ENCODE measurements around the gene CCDC182. TPM values are rescaled to one million over a fixed set of nuclear protein-coding genes. Genes with fewer than 3 reads are reported as not detected.

CCDC182 gene
- total RNA-seq, 4 donors from 2014 or later, result not detected

DNA sequence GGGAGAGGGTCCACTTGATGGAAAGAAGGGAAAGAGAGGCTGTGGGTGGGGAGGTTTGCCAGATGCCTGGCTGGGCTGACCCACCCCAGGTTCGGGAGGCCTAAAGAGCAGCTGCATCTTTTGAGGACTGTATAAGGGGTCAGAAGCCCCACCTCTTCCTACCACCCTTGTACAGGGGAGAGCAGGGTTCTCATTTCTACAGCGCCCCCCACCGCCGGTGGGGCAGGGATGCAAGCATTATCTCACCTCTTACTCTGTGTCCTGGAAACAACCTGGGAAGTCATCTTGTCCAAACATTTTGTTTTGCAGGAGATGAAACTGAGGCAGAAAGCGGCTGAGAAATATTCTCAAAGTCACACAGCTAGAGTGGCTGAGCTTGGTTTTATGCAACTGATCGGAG lies 22.5 kb upstream of the CCDC182 start:
- H3K9me3 ChIP-seq, result no peaks in the 10 kb centered on the region
- no peak for DNase-seq
- no peak for TF ChIP-seq POLR2A (IDR thresholded peaks at IDR 0.05)
- TF ChIP-seq CTCF (IDR thresholded peaks at IDR 0.05), result no peak
- H3K36me3 ChIP-seq, result no peaks in the 10 kb centered on the region
- WGBS, 2 donors, result 64 to 71% methylated on average over 6 of the region's 6 CpGs
- H3K27me3 ChIP-seq, result no peaks in the 10 kb centered on the region
- no peak overlapping the region for H3K4me3 ChIP-seq (replicated peaks in 1 of 3)
- H3K4me1 ChIP-seq, result no peaks in the 10 kb centered on the region
- intact Hi-C loops (cut with DNase I), result no loop called here
- no peak overlapping the region for H3K27ac ChIP-seq

DNA sequence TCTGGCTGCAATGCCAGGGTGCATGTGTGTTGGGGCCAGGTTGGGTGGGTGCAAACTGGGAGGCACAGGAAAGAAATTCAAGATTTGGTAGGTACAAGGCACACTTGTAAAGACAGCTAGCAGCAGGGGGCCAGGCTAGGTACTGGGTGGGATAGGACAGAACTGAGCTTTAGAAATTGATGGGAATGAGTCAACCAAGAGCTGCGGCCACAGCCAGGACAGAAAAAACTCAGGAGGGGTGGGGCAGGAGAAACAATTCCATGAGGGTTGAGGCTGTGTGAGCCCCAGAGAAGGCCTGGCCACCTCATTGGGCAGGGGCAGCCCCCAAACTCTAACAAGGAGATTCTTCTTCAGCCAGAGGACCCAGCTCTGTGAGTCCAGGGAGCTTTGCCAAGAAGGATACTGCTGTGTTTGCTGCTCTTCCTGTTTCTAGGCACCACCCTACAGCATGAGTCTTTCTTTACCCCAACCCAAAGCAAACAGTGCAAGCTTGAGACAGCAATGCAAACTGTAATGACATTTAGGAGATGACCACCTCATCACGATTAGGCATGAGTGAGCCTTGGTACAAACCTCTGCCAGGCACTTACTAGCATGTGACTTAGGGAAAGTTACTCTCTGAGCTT lies 21.3 kb upstream of the CCDC182 start:
- no peak overlapping the region for H3K4me3 ChIP-seq (replicated peaks in 1 of 3)
- H3K9me3 ChIP-seq, result no peaks in the 10 kb centered on the region
- 78 to 84% methylated on average over 2 of the region's 2 CpGs for WGBS, 2 donors
- H3K4me1 ChIP-seq, result no peaks in the 10 kb centered on the region
- H3K27me3 ChIP-seq, result no peaks in the 10 kb centered on the region
- no peaks in the 10 kb centered on the region for H3K36me3 ChIP-seq
- TF ChIP-seq CTCF (IDR thresholded peaks at IDR 0.05), result no peak
- H3K27ac ChIP-seq, result no peak overlapping the region
- DNase-seq, result no peak
- intact Hi-C loops (cut with DNase I), result no loop called here

DNA sequence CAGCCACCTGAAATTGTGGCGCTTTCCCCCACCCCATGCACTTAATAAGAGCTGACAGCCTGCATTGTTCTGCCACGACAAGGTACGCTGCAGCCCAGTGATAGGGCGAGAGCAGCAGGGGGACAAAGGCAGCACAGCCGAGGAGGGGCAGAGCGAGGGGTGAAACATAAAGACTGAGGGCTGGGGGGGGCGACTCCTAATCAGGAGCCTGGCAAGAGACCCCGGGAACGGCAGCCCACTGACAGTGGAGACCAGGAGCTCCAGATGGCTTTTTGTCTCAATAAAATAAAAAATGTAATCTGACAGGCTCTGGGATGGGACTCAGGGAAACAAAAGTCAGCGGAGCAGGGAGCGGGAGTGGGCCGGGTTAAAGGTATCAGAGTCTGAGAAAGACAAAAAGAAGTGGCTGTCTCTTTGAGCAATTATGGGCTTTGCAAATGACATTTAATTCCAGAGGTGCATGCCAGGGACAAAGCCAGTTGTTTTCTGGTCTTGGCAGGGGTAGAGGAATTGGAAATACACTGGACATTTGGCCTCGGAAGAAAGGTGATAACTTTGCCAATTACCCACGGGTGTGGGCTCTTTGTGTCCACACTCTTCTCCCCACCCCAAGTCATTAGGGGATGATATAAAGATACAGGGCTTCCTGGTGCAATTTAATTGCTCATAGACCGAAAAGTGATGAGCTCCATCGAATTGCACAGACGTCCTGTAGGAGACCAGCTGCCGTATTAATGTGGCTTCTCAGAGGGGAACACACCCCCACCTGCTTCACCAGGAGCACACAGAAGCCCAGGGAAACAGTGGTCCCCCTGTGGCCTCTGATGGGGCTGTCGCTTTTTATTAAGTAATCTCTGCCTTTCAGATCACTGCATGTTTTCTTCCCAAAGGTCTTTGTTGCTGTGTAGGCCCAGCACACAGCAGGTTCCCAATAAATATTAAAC lies 17.6 kb upstream of the CCDC182 start:
- Histone ChIP-seq H3K9me3 (no peaks in the 10 kb centered on the region), H3K4me1 (no peaks in the 10 kb centered on the region), H3K36me3 (no peaks in the 10 kb centered on the region), H3K4me3 (replicated peaks in 1 of 3) (no peak overlapping the region), H3K27ac (no peak overlapping the region), H3K27me3 (no peaks in the 10 kb centered on the region)
- TF ChIP-seq CTCF (IDR thresholded peaks at IDR 0.05), result no peak
- TF ChIP-seq POLR2A (IDR thresholded peaks at IDR 0.05), result no peak
- intact Hi-C loops (cut with DNase I), result no loop called here
- no peak for DNase-seq
- WGBS, 2 donors, result 61 to 62% methylated on average over 19 of the region's 19 CpGs

GRCh38 chr17:57761887-57762286 lies 16.8 kb upstream of the CCDC182 start:
- 49 to 57% methylated on average over 8 of the region's 8 CpGs for WGBS, 2 donors
- H3K4me1 ChIP-seq, result no peaks in the 10 kb centered on the region
- TF ChIP-seq CTCF (IDR thresholded peaks at IDR 0.05) (no peak), POLR2A (IDR thresholded peaks at IDR 0.05) (no peak)
- no peak overlapping the region for H3K27ac ChIP-seq
- no peaks in the 10 kb centered on the region for H3K36me3 ChIP-seq
- no peaks in the 10 kb centered on the region for H3K9me3 ChIP-seq
- H3K4me3 ChIP-seq (replicated peaks in 1 of 3), result no peak overlapping the region
- DNase-seq, result no peak
- intact Hi-C loops (cut with DNase I), result no loop called here
- H3K27me3 ChIP-seq, result no peaks in the 10 kb centered on the region

DNA sequence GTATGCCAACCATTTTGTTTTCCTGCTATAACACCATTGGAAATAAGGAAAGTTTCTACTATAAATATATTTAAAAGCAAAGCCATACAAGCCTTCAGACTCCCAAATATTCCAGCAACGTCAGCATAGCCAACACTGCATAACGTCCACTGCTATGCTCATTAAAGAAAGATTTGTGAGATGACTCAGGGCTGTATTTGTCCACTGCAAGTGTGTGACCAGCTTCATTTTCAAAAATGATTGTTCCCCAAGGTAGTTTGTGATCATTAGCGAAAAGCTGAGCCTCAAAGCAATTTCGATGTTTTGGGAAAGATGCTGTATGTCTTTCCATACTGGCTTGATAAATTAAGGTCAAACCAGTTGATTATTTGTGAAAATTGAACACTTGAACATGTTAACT lies 14.9 kb upstream of the CCDC182 start:
- intact Hi-C loops (cut with DNase I), result no loop called here
- no peaks in the 10 kb centered on the region for H3K27me3 ChIP-seq
- no peak overlapping the region for H3K4me3 ChIP-seq (replicated peaks in 1 of 3)
- H3K36me3 ChIP-seq, result no peaks in the 10 kb centered on the region
- H3K4me1 ChIP-seq, result no peaks in the 10 kb centered on the region
- no peak for DNase-seq
- 77 to 87% methylated on average over 4 of the region's 4 CpGs for WGBS, 2 donors
- no peak for TF ChIP-seq POLR2A (IDR thresholded peaks at IDR 0.05)
- no peak for TF ChIP-seq CTCF (IDR thresholded peaks at IDR 0.05)
- no peak overlapping the region for H3K27ac ChIP-seq
- no peaks in the 10 kb centered on the region for H3K9me3 ChIP-seq
